GM12878 (cell line): ENCODE measurements around the gene CSRP3. TPM values are rescaled to one million over a fixed set of nuclear protein-coding genes. Genes with fewer than 3 reads are reported as not detected.

Experiments
- BCL11A ChIP-seq: IDR thresholded peaks from 2 replicates; pipeline ENCODE4 v1.6.1; 2011; ENCODE audit warnings: low read depth, low read length
- CHD2 ChIP-seq: IDR thresholded peaks from 2 replicates; pipeline ENCODE4 v1.6.1; 2011; ENCODE audit warnings: low read depth, low read length, improper control_type of control experiment, borderline replicate concordance
- FOXK2 ChIP-seq: fragments of 450-650 bp; IDR thresholded peaks from 2 replicates; pipeline ENCODE4 v1.6.1; 2017; ENCODE audit warnings: mild to moderate bottlenecking, moderate library complexity
- HSF1 ChIP-seq: fragments of 150-350 bp; IDR thresholded peaks from 2 replicates; pipeline ENCODE4 v1.6.1; 2014; ENCODE audit warnings: mild to moderate bottlenecking, low read depth, low read length
- MTA2 ChIP-seq: fragments of 450-650 bp; IDR thresholded peaks from 2 replicates; pipeline ENCODE4 v1.6.1; 2016; ENCODE audit warnings: low read depth, mild to moderate bottlenecking, moderate library complexity
- STAT1 ChIP-seq: fragments of 450-650 bp; conservative IDR thresholded peaks from 2 replicates; pipeline ENCODE4 v1.6.1; 2014; ENCODE audit warnings: antibody characterized with exemption, mild to moderate bottlenecking
- ZBTB40 ChIP-seq: fragments of 450-650 bp; IDR thresholded peaks from 2 replicates; pipeline ENCODE4 v1.6.1; 2016; ENCODE audit warnings: mild to moderate bottlenecking, moderate library complexity, borderline replicate concordance
- polyA plus RNA-seq, 11 experiments: library from polyadenylated mRNA; depleted of rRNA in 4 of 11; unstranded in 6 of 11; stranded (reverse) in 5 of 11; fragments of >200 nt; fragmentation: Nextera tagmentation in 4 of 11; fragmentation: Illumina TruSeq in 1 of 11; extraction: Ambion mirVana in 4 of 11; extraction: Trizol in 1 of 11; gene quantifications; 1 replicate in 1 of 11; 2 replicates in 10 of 11; pipeline versions ENCODE4 v1.2.1 to v1.2.3, GENCODE V29; 2011 to 2016; ENCODE audit warnings: inconsistent platforms in 2 of 11, missing spikeins in 2 of 11, low read depth in 1 of 11
- total RNA-seq, 4 experiments: library from RNA; depleted of rRNA in 3 of 4; stranded (reverse); fragments of >200 nt in 3 of 4; fragmentation: Illumina TruSeq in 1 of 4; extraction: Trizol in 1 of 4; gene quantifications; 2 replicates each; pipeline versions ENCODE4 v1.2.1 to v1.2.3, GENCODE V29; 2013 to 2021

CSRP3 gene
- total and polyA plus RNA-seq, 10 of the 15 experiments (the other 5 are each of a cell fraction or from before 2014, with no cell fraction given): not detected

- no peak for TF ChIP-seq ZBTB40
- TF ChIP-seq STAT1: no peak
- no peak for TF ChIP-seq CHD2
- TF ChIP-seq MTA2: no peak
- no peak for TF ChIP-seq HSF1
- no peak for TF ChIP-seq FOXK2
- TF ChIP-seq BCL11A: no peak
Measured at GRCh38 chr11:19187833-19188258, 13.9 kb downstream of the CSRP3 start (continued).
